Keratinocyte (primary cell): ENCODE data around the gene ACOX2.

Experiments
- CTCF ChIP-seq, 3 experiments: IDR thresholded peaks in 1 of 3; conservative IDR thresholded peaks in 1 of 3; optimal IDR thresholded peaks in 1 of 3; 2 replicates in 2 of 3; 3 replicates in 1 of 3; pipeline versions ENCODE3 to v1.5.1; 2011; ENCODE audit warnings: low read length in 3 of 3, mild to moderate bottlenecking in 3 of 3, moderate library complexity in 2 of 3, control low read depth in 1 of 3, inconsistent platforms in 1 of 3; ENCODE audit not compliant: insufficient read depth in 2 of 3; ENCODE audit errors: extremely low read depth in 1 of 3
- EZH2 ChIP-seq: IDR thresholded peaks from one replicate; pipeline ENCODE4 v1.6.1; 2012; ENCODE audit warnings: inconsistent platforms, mild to moderate bottlenecking, low read length, moderate library complexity

- TF ChIP-seq CTCF (optimal IDR thresholded peaks at IDR 0.05 in 1 of 3, IDR thresholded peaks at IDR 0.05 in 1 of 3, conservative IDR thresholded peaks at IDR 0.05 in 1 of 3; ENCODE audit: extremely low read depth in 1 of 3, insufficient read depth in 2 of 3, low read length in 3 of 3) (no peak), EZH2 (no peak)
Measured at GRCh38 chr3:58526515-58526957, 10.5 kb downstream of the ACOX2 start.
